Measurements from ENCODE around the gene BANP.
"Not testable (repeated sequence)": the region's sequence is repeated elsewhere in the genome, so short reads cannot be mapped to it uniquely, and the experiment has no call there.

BANP gene

GRCh38 chr16:88070989-88071625, 119.9 kb downstream of the BANP start:
- H3K4me3 ChIP-seq: no peak overlapping the region
- no peak for TF ChIP-seq CTCF (IDR thresholded peaks at IDR 0.05)
- DNase-seq (ENCODE audit: low spot score): no peak
- no peak overlapping the region for H3K27ac ChIP-seq

DNA sequence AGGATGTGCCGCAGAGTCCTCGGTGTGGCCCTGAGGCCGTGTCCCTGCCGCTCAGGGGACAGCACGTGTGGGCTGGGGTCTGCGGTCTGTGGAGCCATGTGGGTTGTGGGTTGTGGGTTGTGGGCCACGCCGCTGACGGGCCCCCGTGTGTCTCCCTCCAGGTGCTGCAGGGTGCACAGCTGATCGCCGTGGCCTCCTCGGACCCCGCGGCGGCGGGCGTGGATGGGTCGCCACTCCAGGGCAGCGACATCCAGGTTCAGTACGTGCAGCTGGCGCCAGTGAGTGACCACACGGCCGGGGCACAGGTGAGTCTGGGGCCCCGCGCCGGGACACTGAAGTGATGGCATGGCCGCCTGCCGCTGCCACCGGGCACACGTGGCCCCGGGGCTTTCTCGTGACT, 120.7 kb downstream of the BANP start:
- no peak for DNase-seq (ENCODE audit: low spot score)

GRCh38 chr16:88072571-88073001, 121.4 kb downstream of the BANP start:
- no peak for TF ChIP-seq CTCF (IDR thresholded peaks at IDR 0.05)
- no peak overlapping the region for H3K4me3 ChIP-seq
- no peak for DNase-seq (ENCODE audit: low spot score)
- H3K27ac ChIP-seq: no peak overlapping the region

More for the DNA sequence above, 120.7 kb downstream of the BANP start:
- Histone ChIP-seq H3K27ac (no peak overlapping the region), H3K4me3 (no peak overlapping the region)
- TF ChIP-seq CTCF (IDR thresholded peaks at IDR 0.05): no peak

DNA sequence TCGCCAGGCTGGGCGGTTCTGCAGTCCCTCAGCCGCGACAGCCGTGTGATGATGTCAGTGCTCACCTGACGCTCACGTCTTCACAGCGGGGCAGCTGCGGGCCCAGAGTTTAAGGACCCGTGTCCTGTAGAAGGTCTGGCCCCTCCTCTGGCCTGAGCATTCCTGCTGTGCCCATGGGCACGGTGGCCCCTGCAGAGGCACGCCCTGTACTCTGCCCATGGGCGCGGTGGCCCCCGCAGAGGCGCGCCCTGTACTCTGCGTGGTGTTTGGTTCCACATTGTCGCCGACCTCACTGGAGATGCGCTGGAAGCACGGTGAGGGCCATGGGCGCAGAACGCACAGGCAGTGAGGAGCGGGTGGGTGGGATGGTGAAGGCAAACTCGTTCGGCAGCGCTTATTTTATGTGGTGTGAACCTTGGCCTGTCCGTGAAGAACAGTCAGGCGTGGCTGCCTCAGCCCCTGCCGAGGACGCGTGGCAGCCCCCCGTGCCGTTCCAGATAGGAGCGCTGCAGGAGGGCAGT, 122.0 kb downstream of the BANP start:
- Histone ChIP-seq H3K4me3 (no peak overlapping the region), H3K27ac (no peak overlapping the region)
- TF ChIP-seq CTCF (IDR thresholded peaks at IDR 0.05): no peak
- DNase-seq (ENCODE audit: low spot score): no peak

- Histone ChIP-seq H3K27ac (no peak overlapping the region), H3K4me3 (no peak overlapping the region)
- TF ChIP-seq CTCF (IDR thresholded peaks at IDR 0.05): no peak
- no peak for DNase-seq (ENCODE audit: low spot score)
Measured at GRCh38 chr16:88074041-88074440, 122.8 kb downstream of the BANP start.

DNA sequence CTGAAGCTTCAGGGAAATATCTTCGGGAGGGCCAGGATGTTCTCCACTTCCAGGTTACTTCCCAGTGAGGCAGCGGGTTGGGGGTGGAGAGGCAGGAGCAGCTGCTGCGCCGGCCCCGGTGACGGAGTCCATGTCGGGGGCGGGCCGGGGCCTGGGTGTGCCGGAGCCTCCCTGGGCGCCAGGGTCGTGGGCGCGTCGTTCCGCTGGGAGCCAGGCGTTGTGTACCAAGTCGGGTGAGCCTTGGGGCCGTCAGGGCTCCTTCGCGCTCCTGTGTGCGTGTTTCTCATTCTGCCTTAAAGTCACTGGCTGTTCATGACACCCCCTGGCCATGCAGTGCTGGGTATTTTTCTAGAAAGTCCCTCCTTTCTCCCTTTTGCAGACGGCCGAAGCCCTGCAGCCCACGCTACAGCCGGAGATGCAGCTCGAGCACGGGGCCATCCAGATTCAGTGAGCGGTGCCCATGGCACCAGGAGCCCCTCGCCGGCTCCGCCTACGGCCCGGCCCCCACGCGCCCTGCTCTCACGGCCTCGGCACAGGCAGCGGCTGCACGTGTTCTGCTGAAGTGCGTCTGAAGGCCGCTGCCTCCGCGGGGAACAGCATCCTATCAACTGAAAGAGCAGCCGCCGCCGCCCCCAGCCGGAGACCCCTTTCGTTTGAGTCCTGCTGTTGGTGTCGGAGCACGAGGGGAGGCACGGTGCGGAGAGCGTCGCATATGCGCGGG, 125.1 kb downstream of the BANP start:
- H3K27ac ChIP-seq: no peak overlapping the region
- TF ChIP-seq CTCF (IDR thresholded peaks at IDR 0.05): no peak
- DNase-seq (ENCODE audit: low spot score): no peak
- no peak overlapping the region for H3K4me3 ChIP-seq

DNA sequence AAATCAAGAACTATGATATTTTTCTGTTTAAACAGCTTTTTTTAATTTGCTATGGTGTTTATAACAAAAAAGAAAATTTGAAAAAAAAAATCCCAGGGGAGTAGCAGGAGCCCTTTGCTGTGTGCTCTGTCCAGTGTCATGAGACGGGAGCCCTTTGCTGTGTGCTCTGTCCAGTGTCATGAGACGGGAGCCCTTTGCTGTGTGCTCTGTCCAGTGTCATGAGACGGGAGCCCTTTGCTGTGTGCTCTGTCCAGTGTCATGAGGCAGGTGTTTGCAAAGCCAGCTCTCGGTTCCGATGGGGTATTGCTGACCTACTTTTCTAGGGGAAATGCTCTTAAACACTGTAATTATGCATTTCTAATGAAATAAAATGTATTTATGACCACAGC, 125.7 kb downstream of the BANP start:
- not testable (repeated sequence) for H3K4me3 ChIP-seq; DNase-seq (ENCODE audit: low spot score); H3K27ac ChIP-seq

All from coronary artery (tissue), 2 donors.